ENCODE results near the gene KICS2.

- no peak for TF ChIP-seq POLR2A (conservative IDR thresholded peaks at IDR 0.05)
- TF ChIP-seq POLR2AphosphoS5 (IDR thresholded peaks at IDR 0.05; ENCODE audit: control insufficient read depth, insufficient read depth, low read depth, low read length) = no peak
Observed at GRCh38 chr12:64229240-64229639, 7.1 kb upstream of the KICS2 start.

All from K562 (cell line).